ENCODE measurements around the gene APC. TPM values are rescaled to one million over a fixed set of nuclear protein-coding genes. Genes with fewer than 3 reads are reported as not detected.
"Not testable (repeated sequence)": the region's sequence is repeated elsewhere in the genome, so short reads cannot be mapped to it uniquely, and the experiment has no call there.

The APC gene
- total RNA-seq, 1 donor from 2014 or later = 47.0 TPM

- Histone ChIP-seq H3K27me3 (ENCODE audit: control insufficient read depth, insufficient read depth, low read length) (no peaks in the 10 kb centered on the region), H3K4me3 (ENCODE audit: low read depth, low read length) (no peak overlapping the region), H3K36me3 (ENCODE audit: control insufficient read depth, insufficient read depth, low read length) (no peaks in the 10 kb centered on the region)
- no peak for TF ChIP-seq CTCF (IDR thresholded peaks at IDR 0.05; ENCODE audit: insufficient read depth, low read length, poor library complexity, severe bottlenecking)
- no peak for DNase-seq (ENCODE audit: low read depth)
Observed at GRCh38 chr5:112847306-112847705, 109.6 kb downstream of the APC start.

DNA sequence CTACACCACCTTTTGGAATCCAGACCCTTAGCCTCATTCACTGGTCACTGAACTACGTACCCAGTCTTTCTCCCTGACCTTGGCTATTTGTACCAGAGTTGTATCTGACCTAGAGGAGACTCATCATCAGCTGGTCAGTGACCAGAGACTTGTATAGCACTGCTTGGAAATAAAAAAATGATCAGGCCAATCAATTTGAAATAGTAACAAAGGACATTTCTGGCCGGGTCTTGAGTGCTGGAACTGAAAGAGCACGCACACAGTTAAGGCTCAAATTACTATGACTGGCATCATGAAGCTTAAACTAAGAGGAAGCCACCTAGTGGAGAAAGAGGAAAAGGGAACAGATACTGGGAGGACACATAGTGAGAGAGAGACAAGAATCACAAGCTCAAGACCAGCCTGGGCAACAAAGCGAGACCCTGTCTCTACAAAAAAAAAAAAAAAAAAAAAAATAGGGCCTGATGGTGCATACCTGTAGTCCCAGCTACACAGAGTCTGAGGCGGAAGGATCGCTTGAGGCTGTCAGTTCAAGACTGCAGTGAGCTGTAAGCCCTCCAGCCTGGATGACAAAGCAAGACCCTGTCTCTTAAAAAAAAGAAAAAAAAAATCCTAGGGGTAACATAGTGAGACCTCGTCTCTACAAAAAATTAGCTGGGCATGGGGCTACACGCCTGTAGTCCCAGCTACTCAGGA, 110.6 kb downstream of the APC start:
- TF ChIP-seq CTCF (IDR thresholded peaks at IDR 0.05; ENCODE audit: insufficient read depth, low read length, poor library complexity, severe bottlenecking) = peak; percentile 74
- no peaks in the 10 kb centered on the region for H3K27me3 ChIP-seq (ENCODE audit: control insufficient read depth, insufficient read depth, low read length)
- no peak overlapping the region for H3K4me3 ChIP-seq (ENCODE audit: low read depth, low read length)
- H3K36me3 ChIP-seq (ENCODE audit: control insufficient read depth, insufficient read depth, low read length) = no peaks in the 10 kb centered on the region
- peak; percentile 29 for DNase-seq (ENCODE audit: low read depth)

- H3K27me3 ChIP-seq (ENCODE audit: control insufficient read depth, insufficient read depth, low read length) = no peaks in the 10 kb centered on the region
- DNase-seq (ENCODE audit: low read depth) = no peak
- no peak overlapping the region for H3K4me3 ChIP-seq (ENCODE audit: low read depth, low read length)
- H3K36me3 ChIP-seq (ENCODE audit: control insufficient read depth, insufficient read depth, low read length) = no peaks in the 10 kb centered on the region
- no peak for TF ChIP-seq CTCF (IDR thresholded peaks at IDR 0.05; ENCODE audit: insufficient read depth, low read length, poor library complexity, severe bottlenecking)
Observed at GRCh38 chr5:112849912-112850311, 112.2 kb downstream of the APC start.

DNA sequence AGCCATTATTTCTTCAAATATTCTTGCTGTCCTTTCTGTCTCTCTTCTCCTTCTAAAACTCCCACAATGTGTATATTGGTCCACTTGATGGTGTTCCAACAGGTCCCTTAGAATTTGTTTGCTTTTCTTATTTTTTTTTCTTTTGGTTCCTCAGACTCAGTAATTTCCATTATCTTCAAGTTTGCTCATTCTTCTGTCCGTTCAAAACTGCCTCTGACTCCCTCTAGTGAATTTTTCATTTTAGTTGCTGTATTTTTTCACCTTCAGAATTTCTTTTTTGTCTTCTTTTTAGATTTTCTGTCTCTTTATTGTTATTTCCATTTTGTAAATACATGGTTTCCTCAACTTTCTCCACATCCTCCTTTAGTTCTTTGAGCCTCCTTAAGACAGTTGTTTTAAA, 117.0 kb downstream of the APC start:
- Histone ChIP-seq H3K4me3 (ENCODE audit: low read depth, low read length) (no peak overlapping the region), H3K27me3 (ENCODE audit: control insufficient read depth, insufficient read depth, low read length) (no peaks in the 10 kb centered on the region), H3K36me3 (ENCODE audit: control insufficient read depth, insufficient read depth, low read length) (no peaks in the 10 kb centered on the region)
- no peak for TF ChIP-seq CTCF (IDR thresholded peaks at IDR 0.05; ENCODE audit: insufficient read depth, low read length, poor library complexity, severe bottlenecking)
- DNase-seq (ENCODE audit: low read depth) = no peak

DNA sequence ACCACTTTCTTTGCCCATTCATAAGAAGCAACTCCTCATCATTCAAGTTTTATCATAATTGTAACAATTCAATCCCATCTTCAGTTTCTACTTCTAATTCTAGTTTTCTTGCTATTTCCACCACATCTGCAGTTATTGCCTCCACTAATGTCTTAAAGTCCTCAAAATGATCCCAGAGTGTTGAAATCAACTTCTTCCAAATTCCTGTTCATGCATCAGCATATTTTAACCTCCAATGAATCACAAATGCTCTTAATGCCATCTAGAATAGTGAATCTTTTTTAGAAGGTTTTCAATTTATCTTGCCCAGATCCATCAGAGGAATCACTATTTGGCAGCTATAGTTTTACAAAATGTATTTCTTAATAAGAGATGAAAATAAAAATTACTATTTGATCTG, 120.2 kb downstream of the APC start:
- DNase-seq (ENCODE audit: low read depth) = no peak
- Histone ChIP-seq H3K4me3 (ENCODE audit: low read depth, low read length) (no peak overlapping the region), H3K27me3 (ENCODE audit: control insufficient read depth, insufficient read depth, low read length) (no peaks in the 10 kb centered on the region), H3K36me3 (ENCODE audit: control insufficient read depth, insufficient read depth, low read length) (no peaks in the 10 kb centered on the region)
- no peak for TF ChIP-seq CTCF (IDR thresholded peaks at IDR 0.05; ENCODE audit: insufficient read depth, low read length, poor library complexity, severe bottlenecking)

- DNase-seq (ENCODE audit: low read depth); H3K36me3 ChIP-seq (ENCODE audit: control insufficient read depth, insufficient read depth, low read length); H3K27me3 ChIP-seq (ENCODE audit: control insufficient read depth, insufficient read depth, low read length): not testable (repeated sequence)
- H3K4me3 ChIP-seq (ENCODE audit: low read depth, low read length) = peak overlapping the region; percentile 72
Observed at GRCh38 chr5:112860571-112860928, 122.9 kb downstream of the APC start.
